Adrenal gland (tissue), 5 donors: ENCODE measurements around the gene OPRL1.

Experiments used
- CTCF ChIP-seq, 6 experiments: fragments of 450-650 bp in 4 of 6; fragments of 200-600 bp in 2 of 6; sonication (generic) in 1 of 6; IDR thresholded peaks; 1 replicate in 5 of 6; 2 replicates in 1 of 6; pipeline versions ENCODE4 v1.5.1 to v1.8.0; 2016 to 2021; ENCODE audit warnings: antibody characterized with exemption in 6 of 6, mild to moderate bottlenecking in 2 of 6, moderate library complexity in 1 of 6
- POLR2A ChIP-seq, 2 donors: fragments of 450-650 bp; IDR thresholded peaks; one replicate each; pipeline ENCODE4 v1.6.1; 2017; ENCODE audit warnings: antibody characterized with exemption in 2 of 2, mild to moderate bottlenecking in 2 of 2, moderate library complexity in 1 of 2
- donor health status: DM: no; HTN: no; CAD: no.

GRCh38 chr20:64037498-64038213, 42.2 kb upstream of the OPRL1 start:
- TF ChIP-seq POLR2A (IDR thresholded peaks at IDR 0.05) (no peak), CTCF (IDR thresholded peaks at IDR 0.05) (no peak)
